Fibroblast of peridontal ligament (primary cell): ENCODE results near the gene ABCC4.

ENCODE experiments used
- DNase-seq: peaks from one replicate; pipeline ENCODE4 v3.0.0-alpha.2; 2010; ENCODE audit errors: extremely low read depth

ABCC4 gene

GRCh38 chr13:95120650-95121049, 180.6 kb downstream of the ABCC4 start:
- DNase-seq: no peak

GRCh38 chr13:95118541-95119324, 182.5 kb downstream of the ABCC4 start:
- DNase-seq: no peak

GRCh38 chr13:95117092-95117491, 184.2 kb downstream of the ABCC4 start:
- DNase-seq: no peak

GRCh38 chr13:95115525-95115924, 185.7 kb downstream of the ABCC4 start:
- no peak for DNase-seq

- no peak for DNase-seq
These were observed 187.7 kb downstream of the ABCC4 start for GRCh38 chr13:95113601-95114000.

- no peak for DNase-seq
These were observed 188.4 kb downstream of the ABCC4 start for GRCh38 chr13:95112883-95113282.

GRCh38 chr13:95111608-95112007, 189.6 kb downstream of the ABCC4 start:
- DNase-seq: no peak

- no peak for DNase-seq
These were observed 194.7 kb downstream of the ABCC4 start for GRCh38 chr13:95106562-95106961.

GRCh38 chr13:95100525-95101433, 200.5 kb downstream of the ABCC4 start:
- peak; percentile 64 for DNase-seq

GRCh38 chr13:95099541-95099940, 201.7 kb downstream of the ABCC4 start:
- DNase-seq: peak; percentile 10

GRCh38 chr13:95098916-95099315, 202.3 kb downstream of the ABCC4 start:
- no peak for DNase-seq

GRCh38 chr13:95091755-95092154, 209.5 kb downstream of the ABCC4 start:
- DNase-seq: no peak

- peak; percentile 2 for DNase-seq
These were observed 213.4 kb downstream of the ABCC4 start for GRCh38 chr13:95087746-95088305.

GRCh38 chr13:95086761-95087160, 214.5 kb downstream of the ABCC4 start:
- DNase-seq: no peak

- DNase-seq: peak; percentile 27
These were observed 217.5 kb downstream of the ABCC4 start for GRCh38 chr13:95083758-95084157.

- DNase-seq: no peak
These were observed 218.2 kb downstream of the ABCC4 start for GRCh38 chr13:95083066-95083465.

GRCh38 chr13:95075506-95075905, 225.7 kb downstream of the ABCC4 start:
- no peak for DNase-seq

- no peak for DNase-seq
These were observed 226.4 kb downstream of the ABCC4 start for GRCh38 chr13:95074820-95075219.

- DNase-seq: no peak
These were observed 227.4 kb downstream of the ABCC4 start for GRCh38 chr13:95073747-95074311.

- DNase-seq: peak; percentile 12
These were observed 233.9 kb downstream of the ABCC4 start for GRCh38 chr13:95067303-95067702.

- DNase-seq: no peak
These were observed 241.2 kb downstream of the ABCC4 start for GRCh38 chr13:95060014-95060519.

GRCh38 chr13:95059306-95059705, 241.9 kb downstream of the ABCC4 start:
- no peak for DNase-seq
